WTC11 (cell line): ENCODE data around the gene HOXA1. TPM values are rescaled to one million over a fixed set of nuclear protein-coding genes. Genes with fewer than 3 reads are reported as not detected.
A peak's percentile ranks its signal among the peaks of the same experiment; 100 is the strongest.

Source experiments
- ATAC-seq: fragments of 200-7000 bp; cut with Tn5 transposase; 2 replicates; pipeline ENCODE4 v1.10.0; 2021; ENCODE audit warnings: mild to moderate bottlenecking, moderate library complexity
- CTCF ChIA-PET: fragments of 300-600 bp; sonication (Branson Sonifier 250); formaldehyde crosslinking; loops from one replicate; lab custom pipeline; 2021; ENCODE audit warnings: antibody characterized with exemption; lab: Charles Lee
- POLR2A ChIA-PET: fragments of 350-600 bp; sonication (Branson Sonifier 250); formaldehyde crosslinking; loops from one replicate; lab custom pipeline; 2021; ENCODE audit warnings: antibody characterized with exemption; lab: Charles Lee
- DNase-seq: peaks from one replicate; pipeline ENCODE4 v3.0.0; 2021; ENCODE audit warnings: low spot score
- H3K27ac Mint-ChIP-seq: 2 replicates; pipeline ENCODE4 v1.8.0; 2021; ENCODE audit warnings: mixed read lengths
- H3K27me3 Mint-ChIP-seq: 2 replicates; pipeline ENCODE4 v1.8.0; 2021; ENCODE audit warnings: low read depth, mild to moderate bottlenecking, moderate library complexity, mixed read lengths
- H3K36me3 Mint-ChIP-seq: 2 replicates; pipeline ENCODE4 v1.8.0; 2021; ENCODE audit warnings: mixed read lengths
- H3K4me1 Mint-ChIP-seq: 2 replicates; pipeline ENCODE4 v1.8.0; 2022; ENCODE audit warnings: mixed read lengths
- H3K4me3 Mint-ChIP-seq: 2 replicates; pipeline ENCODE4 v1.8.0; 2021; ENCODE audit warnings: mild to moderate bottlenecking, moderate library complexity, mixed read lengths
- H3K9me3 Mint-ChIP-seq: 2 replicates; pipeline ENCODE4 v1.8.0; 2021; ENCODE audit warnings: mixed read lengths
- HMGA2 ChIP-seq: fragments of 250-450 bp; sonication (Bioruptor Pico); IDR thresholded peaks from 2 replicates; pipeline ENCODE4 v1.4.0; 2021; ENCODE audit warnings: mild to moderate bottlenecking, moderate library complexity
- JAZF1 ChIP-seq: fragments of 250-450 bp; sonication (Bioruptor Pico); IDR thresholded peaks from 2 replicates; pipeline ENCODE4 v1.9.0; 2021; ENCODE audit warnings: moderate library complexity, mild to moderate bottlenecking, inconsistent platforms
- MYBL2 ChIP-seq: sonication (generic); formaldehyde crosslinking; IDR thresholded peaks from 2 replicates; pipeline ENCODE4 v1.8.1; 2023; ENCODE audit warnings: mild to moderate bottlenecking, moderate library complexity, missing genetic modification reagents
- NFATC4 ChIP-seq: fragments of 250-450 bp; sonication (Bioruptor Pico); IDR thresholded peaks from 2 replicates; pipeline ENCODE4 v1.9.0; 2021; ENCODE audit warnings: mild to moderate bottlenecking
- NFYB ChIP-seq: sonication (generic); formaldehyde crosslinking; conservative IDR thresholded peaks from 2 replicates; pipeline ENCODE4 v1.8.0; 2022; ENCODE audit warnings: low read depth, missing genetic modification reagents
- NR3C1 ChIP-seq: sonication (generic); formaldehyde crosslinking; conservative IDR thresholded peaks from 2 replicates; pipeline ENCODE4 v1.8.1; 2023; ENCODE audit warnings: low read depth, mild to moderate bottlenecking, missing genetic modification reagents
- TCF7 ChIP-seq: sonication (generic); formaldehyde crosslinking; IDR thresholded peaks from 2 replicates; pipeline ENCODE4 v1.8.0; 2022; ENCODE audit warnings: mild to moderate bottlenecking, low read depth, missing genetic modification reagents, moderate library complexity
- TP53 ChIP-seq: sonication (generic); formaldehyde crosslinking; IDR thresholded peaks from 2 replicates; pipeline ENCODE4 v1.8.1; 2023; ENCODE audit warnings: mild to moderate bottlenecking, missing genetic modification reagents
- ZBTB21 ChIP-seq: sonication (generic); formaldehyde crosslinking; IDR thresholded peaks from 2 replicates; pipeline ENCODE4 v1.8.1; 2023; ENCODE audit warnings: mild to moderate bottlenecking, missing genetic modification reagents, borderline replicate concordance
- ZNF138 ChIP-seq: sonication (generic); formaldehyde crosslinking; conservative IDR thresholded peaks from 2 replicates; pipeline ENCODE4 v1.8.1; 2022; ENCODE audit warnings: mild to moderate bottlenecking, moderate library complexity, missing genetic modification reagents
- ZNF317 ChIP-seq: sonication (generic); formaldehyde crosslinking; IDR thresholded peaks from 2 replicates; pipeline ENCODE4 v1.8.1; 2023; ENCODE audit warnings: low read depth, mild to moderate bottlenecking, moderate library complexity, missing genetic modification reagents, borderline replicate concordance
- total RNA-seq: library from RNA; stranded (reverse); gene quantifications from 3 replicates; pipeline ENCODE4 v1.2.3, GENCODE V29; 2021
- TF ChIP-seq, protein P1 (sequence below): sonication (generic); formaldehyde crosslinking; IDR thresholded peaks from 2 replicates; pipeline ENCODE4 v1.8.0; 2022; ENCODE audit warnings: mild to moderate bottlenecking, missing genetic modification reagents
- TF ChIP-seq, protein P2 (sequence below): sonication (generic); formaldehyde crosslinking; conservative IDR thresholded peaks from 2 replicates; pipeline ENCODE4 v1.8.1; 2022; ENCODE audit warnings: mild to moderate bottlenecking, missing genetic modification reagents
- TF ChIP-seq, protein P3 (sequence below): fragments of 250-450 bp; sonication (Bioruptor Pico); IDR thresholded peaks from 2 replicates; pipeline ENCODE4 v1.9.0; 2021; ENCODE audit warnings: mild to moderate bottlenecking
- TF ChIP-seq, protein P4 (sequence below): fragments of 250-450 bp; sonication (Bioruptor Pico); IDR thresholded peaks from 2 replicates; pipeline ENCODE4 v1.8.0; 2021; ENCODE audit warnings: mild to moderate bottlenecking
- TF ChIP-seq, protein P5 (sequence below): sonication (generic); formaldehyde crosslinking; IDR thresholded peaks from 2 replicates; pipeline ENCODE4 v1.8.1; 2023; ENCODE audit warnings: mild to moderate bottlenecking, missing genetic modification reagents
- TF ChIP-seq, protein P6 (sequence below): sonication (generic); formaldehyde crosslinking; IDR thresholded peaks from 2 replicates; pipeline ENCODE4 v1.8.0; 2022; ENCODE audit warnings: missing genetic modification reagents

HOXA1 gene
- total RNA-seq, 1 experiment from 2014 or later = not detected

DNA sequence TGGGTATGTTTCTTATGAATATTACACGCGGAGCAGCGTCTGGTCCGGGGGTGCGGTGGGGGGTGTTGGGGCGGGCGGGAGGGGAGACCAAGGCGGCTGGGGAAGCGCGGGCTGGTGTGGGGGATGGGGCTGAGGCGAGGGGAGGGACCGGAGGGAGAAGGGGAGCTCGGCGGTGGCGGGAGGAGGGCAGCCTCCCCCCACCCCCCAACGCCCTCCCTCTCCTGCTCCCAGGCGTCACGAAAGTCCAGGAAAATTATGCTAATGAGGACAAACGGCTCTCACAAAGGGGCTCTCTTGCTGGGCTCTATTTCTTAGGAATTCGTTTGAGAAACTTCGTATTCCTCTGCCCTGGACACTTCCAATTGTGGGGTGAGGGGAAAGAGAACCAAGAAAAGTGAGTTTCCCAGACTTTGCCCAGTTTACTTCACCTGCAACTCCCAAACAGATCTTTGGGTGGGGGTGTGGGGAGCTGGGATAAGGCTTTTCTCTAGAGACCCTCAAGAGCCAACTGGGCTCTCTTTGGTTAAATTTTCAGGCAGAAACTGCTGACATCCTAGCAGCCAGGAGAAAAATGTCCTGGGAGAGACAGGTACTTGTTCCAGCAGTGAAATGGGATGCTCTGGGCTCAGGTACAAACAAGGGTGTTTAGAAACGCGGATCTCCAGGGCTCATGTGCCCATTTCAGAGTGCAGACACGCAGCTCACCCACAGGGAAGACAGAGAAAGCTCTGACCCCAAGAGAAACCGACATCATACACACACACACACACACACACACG, 18.4 kb upstream of the HOXA1 start:
- no peak overlapping the region for H3K27ac Mint-ChIP-seq
- DNase-seq = no peak

DNA sequence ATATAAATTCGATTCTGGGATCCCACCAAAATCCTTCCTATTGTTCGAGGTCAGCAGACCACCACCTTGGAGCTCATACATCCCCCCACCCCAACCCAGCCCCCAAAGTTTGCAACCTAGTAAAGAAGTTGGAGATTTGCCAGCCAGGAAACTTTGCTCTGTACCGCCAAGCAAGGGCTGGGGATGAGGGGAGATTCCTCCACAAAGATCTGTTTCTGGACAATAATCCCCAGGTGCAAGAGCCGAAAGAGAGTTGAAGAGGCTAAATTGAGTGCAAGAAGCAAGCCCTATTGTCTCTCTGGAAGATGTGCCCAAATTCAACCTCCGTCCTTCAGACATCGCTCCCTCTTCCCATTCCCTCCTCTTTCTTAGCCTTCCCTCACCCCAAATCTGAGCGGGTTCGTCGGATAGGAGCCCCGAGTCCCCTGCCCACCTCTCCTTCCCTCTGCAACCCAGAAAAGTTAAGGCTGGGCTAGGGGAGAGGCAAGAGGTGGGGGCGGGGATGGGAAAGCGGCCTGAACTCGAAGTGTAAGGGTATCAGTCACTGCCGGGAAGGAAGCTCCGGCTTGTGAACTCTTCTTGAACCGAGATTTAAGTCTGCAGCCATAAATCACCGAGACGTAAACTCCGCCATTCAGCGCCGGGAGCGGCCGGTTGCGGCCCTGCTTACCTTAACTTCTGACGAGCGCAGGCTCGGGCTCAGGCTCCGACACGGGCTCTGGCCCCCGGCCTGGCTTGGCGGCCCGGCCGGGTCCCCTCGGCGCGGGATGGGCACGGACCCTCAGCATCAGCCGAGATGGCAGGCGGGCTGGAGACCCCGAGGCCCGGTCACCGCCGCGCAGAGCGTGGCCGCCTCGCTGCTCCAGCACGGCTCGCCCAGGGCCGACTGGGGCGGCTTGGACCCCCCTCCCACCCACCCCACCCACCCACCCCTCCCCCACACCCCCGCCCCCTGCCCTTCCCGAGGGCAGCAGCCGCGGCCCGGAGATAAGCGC, 17.5 kb upstream of the HOXA1 start:
- peaks cover 95% of the 10 kb centered on the region for H3K27me3 Mint-ChIP-seq
- ChIA-PET POLR2A (interaction anchor here (1.0 kb wide), 1 partner anchor 30 kb away, joined by 3 read pairs; the partner anchor contains the start of gene HOXA5), CTCF (interaction anchor here (0.6 kb wide), 1 partner anchor 280 kb away, joined by 3 read pairs; no protein-coding TSS in a partner anchor)
- peak; percentile 61 for DNase-seq
- H3K27ac Mint-ChIP-seq = no peak overlapping the region
- TF ChIP-seq NFYB (CRISPR knock-in tag) = no peak
- no peak for TF ChIP-seq ZBTB21 (CRISPR knock-in tag)
- TF ChIP-seq NR3C1 (CRISPR knock-in tag) = no peak
- TF ChIP-seq NFATC4 (CRISPR knock-in tag) = no peak
- ATAC-seq = peak; percentile 21
- no peaks in the 10 kb centered on the region for H3K36me3 Mint-ChIP-seq
- H3K4me3 Mint-ChIP-seq = peak overlapping the region; percentile 57
- peaks cover 20% of the 10 kb centered on the region for H3K4me1 Mint-ChIP-seq
- H3K9me3 Mint-ChIP-seq = no peaks in the 10 kb centered on the region

More for the DNA sequence above, 18.4 kb upstream of the HOXA1 start:
- POLR2A ChIA-PET = interaction anchor here (1.0 kb wide), 1 partner anchor 29 kb away, joined by 3 read pairs; the partner anchor contains the start of gene HOXA5
- no peak for ATAC-seq
- no peaks in the 10 kb centered on the region for H3K36me3 Mint-ChIP-seq
- peaks cover 18% of the 10 kb centered on the region for H3K4me1 Mint-ChIP-seq
- no peaks in the 10 kb centered on the region for H3K9me3 Mint-ChIP-seq
- peaks cover 95% of the 10 kb centered on the region for H3K27me3 Mint-ChIP-seq
- peak overlapping the region; percentile 45 for H3K4me3 Mint-ChIP-seq
- TF ChIP-seq ZNF138 (no peak), ZNF317 (CRISPR knock-in tag) (no peak), JAZF1 (CRISPR knock-in tag) (no peak), HMGA2 (CRISPR knock-in tag) (no peak)
- TF ChIP-seq, protein P1, sequence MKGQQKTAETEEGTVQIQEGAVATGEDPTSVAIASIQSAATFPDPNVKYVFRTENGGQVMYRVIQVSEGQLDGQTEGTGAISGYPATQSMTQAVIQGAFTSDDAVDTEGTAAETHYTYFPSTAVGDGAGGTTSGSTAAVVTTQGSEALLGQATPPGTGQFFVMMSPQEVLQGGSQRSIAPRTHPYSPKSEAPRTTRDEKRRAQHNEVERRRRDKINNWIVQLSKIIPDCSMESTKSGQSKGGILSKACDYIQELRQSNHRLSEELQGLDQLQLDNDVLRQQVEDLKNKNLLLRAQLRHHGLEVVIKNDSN (CRISPR knock-in tag) = no peak
- TF ChIP-seq, protein P2, sequence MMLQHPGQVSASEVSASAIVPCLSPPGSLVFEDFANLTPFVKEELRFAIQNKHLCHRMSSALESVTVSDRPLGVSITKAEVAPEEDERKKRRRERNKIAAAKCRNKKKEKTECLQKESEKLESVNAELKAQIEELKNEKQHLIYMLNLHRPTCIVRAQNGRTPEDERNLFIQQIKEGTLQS (CRISPR knock-in tag) = no peak
- CTCF ChIA-PET = no interaction called here

DNA sequence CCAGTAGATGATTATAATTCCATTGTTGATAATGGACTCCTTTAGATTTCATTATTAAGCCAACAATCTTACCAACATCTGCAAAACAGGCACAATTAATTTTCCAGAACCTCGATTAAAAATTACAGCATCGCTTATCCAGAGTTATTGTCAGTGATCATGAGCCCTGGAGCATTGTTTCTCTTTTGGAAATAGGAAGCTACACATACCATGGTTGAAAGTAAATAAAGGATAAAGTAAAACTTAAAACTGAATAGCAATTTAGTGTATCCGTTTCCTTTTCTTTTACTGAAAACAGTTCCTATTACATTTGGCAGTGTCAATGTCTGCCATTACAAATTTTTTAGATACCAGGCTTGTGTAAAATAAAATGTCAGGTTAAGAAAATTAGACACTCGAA, 16.6 kb upstream of the HOXA1 start:
- Mint-ChIP-seq H3K27ac (no peak overlapping the region), H3K4me1 (peaks cover 18% of the 10 kb centered on the region), H3K27me3 (peaks cover 95% of the 10 kb centered on the region), H3K4me3 (no peak overlapping the region), H3K36me3 (no peaks in the 10 kb centered on the region), H3K9me3 (no peaks in the 10 kb centered on the region)
- DNase-seq (no peak), ATAC-seq (no peak)
- ChIA-PET CTCF (no interaction called here), POLR2A (no interaction called here)
- TF ChIP-seq, protein P3, sequence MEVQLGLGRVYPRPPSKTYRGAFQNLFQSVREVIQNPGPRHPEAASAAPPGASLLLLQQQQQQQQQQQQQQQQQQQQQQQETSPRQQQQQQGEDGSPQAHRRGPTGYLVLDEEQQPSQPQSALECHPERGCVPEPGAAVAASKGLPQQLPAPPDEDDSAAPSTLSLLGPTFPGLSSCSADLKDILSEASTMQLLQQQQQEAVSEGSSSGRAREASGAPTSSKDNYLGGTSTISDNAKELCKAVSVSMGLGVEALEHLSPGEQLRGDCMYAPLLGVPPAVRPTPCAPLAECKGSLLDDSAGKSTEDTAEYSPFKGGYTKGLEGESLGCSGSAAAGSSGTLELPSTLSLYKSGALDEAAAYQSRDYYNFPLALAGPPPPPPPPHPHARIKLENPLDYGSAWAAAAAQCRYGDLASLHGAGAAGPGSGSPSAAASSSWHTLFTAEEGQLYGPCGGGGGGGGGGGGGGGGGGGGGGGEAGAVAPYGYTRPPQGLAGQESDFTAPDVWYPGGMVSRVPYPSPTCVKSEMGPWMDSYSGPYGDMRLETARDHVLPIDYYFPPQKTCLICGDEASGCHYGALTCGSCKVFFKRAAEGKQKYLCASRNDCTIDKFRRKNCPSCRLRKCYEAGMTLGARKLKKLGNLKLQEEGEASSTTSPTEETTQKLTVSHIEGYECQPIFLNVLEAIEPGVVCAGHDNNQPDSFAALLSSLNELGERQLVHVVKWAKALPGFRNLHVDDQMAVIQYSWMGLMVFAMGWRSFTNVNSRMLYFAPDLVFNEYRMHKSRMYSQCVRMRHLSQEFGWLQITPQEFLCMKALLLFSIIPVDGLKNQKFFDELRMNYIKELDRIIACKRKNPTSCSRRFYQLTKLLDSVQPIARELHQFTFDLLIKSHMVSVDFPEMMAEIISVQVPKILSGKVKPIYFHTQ (CRISPR knock-in tag) = no peak
- TF ChIP-seq MYBL2 = no peak
- TF ChIP-seq, protein P4, sequence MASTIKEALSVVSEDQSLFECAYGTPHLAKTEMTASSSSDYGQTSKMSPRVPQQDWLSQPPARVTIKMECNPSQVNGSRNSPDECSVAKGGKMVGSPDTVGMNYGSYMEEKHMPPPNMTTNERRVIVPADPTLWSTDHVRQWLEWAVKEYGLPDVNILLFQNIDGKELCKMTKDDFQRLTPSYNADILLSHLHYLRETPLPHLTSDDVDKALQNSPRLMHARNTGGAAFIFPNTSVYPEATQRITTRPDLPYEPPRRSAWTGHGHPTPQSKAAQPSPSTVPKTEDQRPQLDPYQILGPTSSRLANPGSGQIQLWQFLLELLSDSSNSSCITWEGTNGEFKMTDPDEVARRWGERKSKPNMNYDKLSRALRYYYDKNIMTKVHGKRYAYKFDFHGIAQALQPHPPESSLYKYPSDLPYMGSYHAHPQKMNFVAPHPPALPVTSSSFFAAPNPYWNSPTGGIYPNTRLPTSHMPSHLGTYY = no peak
- TF ChIP-seq TP53 (CRISPR knock-in tag) = no peak
- TF ChIP-seq, protein P5, sequence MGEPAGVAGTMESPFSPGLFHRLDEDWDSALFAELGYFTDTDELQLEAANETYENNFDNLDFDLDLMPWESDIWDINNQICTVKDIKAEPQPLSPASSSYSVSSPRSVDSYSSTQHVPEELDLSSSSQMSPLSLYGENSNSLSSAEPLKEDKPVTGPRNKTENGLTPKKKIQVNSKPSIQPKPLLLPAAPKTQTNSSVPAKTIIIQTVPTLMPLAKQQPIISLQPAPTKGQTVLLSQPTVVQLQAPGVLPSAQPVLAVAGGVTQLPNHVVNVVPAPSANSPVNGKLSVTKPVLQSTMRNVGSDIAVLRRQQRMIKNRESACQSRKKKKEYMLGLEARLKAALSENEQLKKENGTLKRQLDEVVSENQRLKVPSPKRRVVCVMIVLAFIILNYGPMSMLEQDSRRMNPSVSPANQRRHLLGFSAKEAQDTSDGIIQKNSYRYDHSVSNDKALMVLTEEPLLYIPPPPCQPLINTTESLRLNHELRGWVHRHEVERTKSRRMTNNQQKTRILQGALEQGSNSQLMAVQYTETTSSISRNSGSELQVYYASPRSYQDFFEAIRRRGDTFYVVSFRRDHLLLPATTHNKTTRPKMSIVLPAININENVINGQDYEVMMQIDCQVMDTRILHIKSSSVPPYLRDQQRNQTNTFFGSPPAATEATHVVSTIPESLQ (CRISPR knock-in tag) = no peak
- no peak for TF ChIP-seq TCF7
- TF ChIP-seq, protein P6, sequence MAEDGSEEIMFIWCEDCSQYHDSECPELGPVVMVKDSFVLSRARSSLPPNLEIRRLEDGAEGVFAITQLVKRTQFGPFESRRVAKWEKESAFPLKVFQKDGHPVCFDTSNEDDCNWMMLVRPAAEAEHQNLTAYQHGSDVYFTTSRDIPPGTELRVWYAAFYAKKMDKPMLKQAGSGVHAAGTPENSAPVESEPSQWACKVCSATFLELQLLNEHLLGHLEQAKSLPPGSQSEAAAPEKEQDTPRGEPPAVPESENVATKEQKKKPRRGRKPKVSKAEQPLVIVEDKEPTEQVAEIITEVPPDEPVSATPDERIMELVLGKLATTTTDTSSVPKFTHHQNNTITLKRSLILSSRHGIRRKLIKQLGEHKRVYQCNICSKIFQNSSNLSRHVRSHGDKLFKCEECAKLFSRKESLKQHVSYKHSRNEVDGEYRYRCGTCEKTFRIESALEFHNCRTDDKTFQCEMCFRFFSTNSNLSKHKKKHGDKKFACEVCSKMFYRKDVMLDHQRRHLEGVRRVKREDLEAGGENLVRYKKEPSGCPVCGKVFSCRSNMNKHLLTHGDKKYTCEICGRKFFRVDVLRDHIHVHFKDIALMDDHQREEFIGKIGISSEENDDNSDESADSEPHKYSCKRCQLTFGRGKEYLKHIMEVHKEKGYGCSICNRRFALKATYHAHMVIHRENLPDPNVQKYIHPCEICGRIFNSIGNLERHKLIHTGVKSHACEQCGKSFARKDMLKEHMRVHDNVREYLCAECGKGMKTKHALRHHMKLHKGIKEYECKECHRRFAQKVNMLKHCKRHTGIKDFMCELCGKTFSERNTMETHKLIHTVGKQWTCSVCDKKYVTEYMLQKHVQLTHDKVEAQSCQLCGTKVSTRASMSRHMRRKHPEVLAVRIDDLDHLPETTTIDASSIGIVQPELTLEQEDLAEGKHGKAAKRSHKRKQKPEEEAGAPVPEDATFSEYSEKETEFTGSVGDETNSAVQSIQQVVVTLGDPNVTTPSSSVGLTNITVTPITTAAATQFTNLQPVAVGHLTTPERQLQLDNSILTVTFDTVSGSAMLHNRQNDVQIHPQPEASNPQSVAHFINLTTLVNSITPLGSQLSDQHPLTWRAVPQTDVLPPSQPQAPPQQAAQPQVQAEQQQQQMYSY (CRISPR knock-in tag) = no peak
